ENCODE data around the gene RBM23.
"Not testable (repeated sequence)": the region's sequence is repeated elsewhere in the genome, so short reads cannot be mapped to it uniquely, and the experiment has no call there.

The RBM23 gene

GRCh38 chr14:22860377-22860776 lies 58.6 kb downstream of the RBM23 start:
- not testable (repeated sequence) for DNase-seq

GRCh38 chr14:22856428-22856827 lies 62.5 kb downstream of the RBM23 start:
- DNase-seq: no peak

- DNase-seq: no peak
These were observed 63.8 kb downstream of the RBM23 start for GRCh38 chr14:22854963-22855724.

- DNase-seq: not testable (repeated sequence)
These were observed 64.7 kb downstream of the RBM23 start for GRCh38 chr14:22854296-22854695.

GRCh38 chr14:22852940-22853767 lies 65.8 kb downstream of the RBM23 start:
- DNase-seq: peak in 1 of 2 donors; percentile 70

- DNase-seq: no peak
These were observed 66.4 kb downstream of the RBM23 start for GRCh38 chr14:22852599-22852939.

- not testable (repeated sequence) for DNase-seq
These were observed 66.8 kb downstream of the RBM23 start for GRCh38 chr14:22852178-22852577.

- peak; percentile 19 to 48 for DNase-seq
These were observed 67.8 kb downstream of the RBM23 start for GRCh38 chr14:22850944-22851764.

- DNase-seq: peak in 1 of 2 donors; percentile 39
These were observed 69.6 kb downstream of the RBM23 start for GRCh38 chr14:22849212-22849819.

GRCh38 chr14:22848351-22849164 lies 70.4 kb downstream of the RBM23 start:
- no peak for DNase-seq

GRCh38 chr14:22847661-22848341 lies 71.1 kb downstream of the RBM23 start:
- no peak for DNase-seq

- DNase-seq: no peak
These were observed 72.1 kb downstream of the RBM23 start for GRCh38 chr14:22846811-22847307.

GRCh38 chr14:22845821-22846625 lies 72.9 kb downstream of the RBM23 start:
- DNase-seq: no peak

GRCh38 chr14:22845103-22845394 lies 73.9 kb downstream of the RBM23 start:
- no peak for DNase-seq

- no peak for DNase-seq
These were observed 74.5 kb downstream of the RBM23 start for GRCh38 chr14:22844221-22845102.
